B cell (primary cell): ENCODE measurements around the gene LMLN. TPM values are rescaled to one million over a fixed set of nuclear protein-coding genes. Genes with fewer than 3 reads are reported as not detected.
A peak's percentile ranks its signal among the peaks of the same experiment; 100 is the strongest.

Experiments
- ATAC-seq: fragments of 200-7000 bp; cut with Tn5 transposase; one replicate; pipeline ENCODE4 v1.10.0; 2021; ENCODE audit warnings: low read depth, mild to moderate bottlenecking, moderate number of reproducible peaks, moderate library complexity
- CTCF ChIA-PET: fragments of 350-600 bp; sonication (Branson Sonifier 250); formaldehyde crosslinking; loops from one replicate; lab custom pipeline; 2021; ENCODE audit warnings: antibody characterized with exemption, inconsistent platforms; lab: Charles Lee
- POLR2A ChIA-PET: fragments of 350-600 bp; sonication (Branson Sonifier 250); formaldehyde crosslinking; loops from one replicate; lab custom pipeline; 2021; ENCODE audit warnings: antibody characterized with exemption; lab: Charles Lee
- DNase-seq: peaks from one replicate; pipeline ENCODE4 v3.0.0; 2013
- H2AFZ ChIP-seq: 2 replicates; pipeline ENCODE4 v1.6.1; 2012; ENCODE audit warnings: mild to moderate bottlenecking, low read depth, low read length; ENCODE audit not compliant: insufficient read depth, poor library complexity, severe bottlenecking
- H3K27ac ChIP-seq, 2 donors: 1 replicate in 1 of 2; 2 replicates in 1 of 2; pipeline ENCODE4 v1.5.1; 2012 to 2013; ENCODE audit warnings: low read length in 2 of 2, mild to moderate bottlenecking in 2 of 2, moderate library complexity in 1 of 2
- H3K27me3 ChIP-seq, 4 experiments: fragments of 200-600 bp in 1 of 4; sonication (generic) in 1 of 4; replicated peaks in 1 of 4; 1 replicate in 2 of 4; 2 replicates in 2 of 4; pipeline versions ENCODE4 v1.6.1 to v1.7.0; 2013 to 2016; ENCODE audit warnings: low read length in 3 of 4, mild to moderate bottlenecking in 2 of 4, mixed read lengths in 1 of 4, moderate library complexity in 1 of 4; ENCODE audit not compliant: insufficient read depth in 4 of 4, control insufficient read depth in 3 of 4; ENCODE audit errors: control extremely low read depth in 1 of 4
- H3K36me3 ChIP-seq, 2 experiments: replicated peaks in 1 of 2; 1 replicate in 1 of 2; 2 replicates in 1 of 2; pipeline versions ENCODE4 v1.6.1 to v1.7.1; 2013; ENCODE audit warnings: low read length in 1 of 2; ENCODE audit not compliant: insufficient read depth in 2 of 2, control insufficient read depth in 1 of 2; ENCODE audit errors: control extremely low read depth in 1 of 2, extremely low read depth in 1 of 2
- H3K4me1 ChIP-seq, 2 donors: fragments of 200-600 bp in 1 of 2; sonication (generic) in 1 of 2; 1 replicate in 1 of 2; 2 replicates in 1 of 2; pipeline versions ENCODE4 v1.5.1 to v1.6.1; 2013 to 2017; ENCODE audit warnings: low read length in 2 of 2; ENCODE audit not compliant: control insufficient read depth in 2 of 2, insufficient read depth in 2 of 2
- H3K4me2 ChIP-seq: replicated peaks from 2 replicates; pipeline ENCODE3; 2012; ENCODE audit warnings: mild to moderate bottlenecking, low read depth, low read length; ENCODE audit not compliant: poor library complexity, severe bottlenecking
- H3K4me3 ChIP-seq, 5 experiments: fragments of 200-600 bp in 1 of 5; sonication (generic) in 1 of 5; 1 replicate in 3 of 5; 2 replicates in 2 of 5; pipeline versions ENCODE4 v1.5.1 to v1.7.0; 2011 to 2016; ENCODE audit warnings: low read length in 4 of 5, mild to moderate bottlenecking in 4 of 5, low read depth in 2 of 5, control low read depth in 1 of 5, moderate library complexity in 1 of 5; ENCODE audit not compliant: insufficient read depth in 1 of 5; ENCODE audit errors: control extremely low read depth in 1 of 5, extremely low read depth in 1 of 5
- H3K79me2 ChIP-seq: fragments of 200-600 bp; sonication (generic); one replicate; pipeline ENCODE4 v1.6.0; 2016; ENCODE audit warnings: low read length; ENCODE audit not compliant: control insufficient read depth, insufficient read depth
- H3K9ac ChIP-seq: fragments of 200-600 bp; sonication (generic); 2 replicates; pipeline ENCODE4 v1.6.1; 2017; ENCODE audit warnings: mild to moderate bottlenecking, low read length, moderate library complexity
- H3K9me3 ChIP-seq, 3 donors: one replicate each; pipeline versions ENCODE4 v1.6.1 to v1.7.1; 2013; ENCODE audit warnings: low read length in 2 of 3; ENCODE audit not compliant: control insufficient read depth in 2 of 3, insufficient read depth in 1 of 3; ENCODE audit errors: control extremely low read depth in 1 of 3
- H4K20me1 ChIP-seq: 2 replicates; pipeline ENCODE4 v1.6.0; 2012; ENCODE audit warnings: mild to moderate bottlenecking, low read length; ENCODE audit not compliant: insufficient read depth, control insufficient read depth, poor library complexity, severe bottlenecking
- H3K27ac Mint-ChIP-seq: one replicate; pipeline ENCODE4 v1.8.0; 2021; ENCODE audit warnings: mixed read lengths
- H3K27me3 Mint-ChIP-seq: one replicate; pipeline ENCODE4 v1.8.0; 2021; ENCODE audit warnings: mixed read lengths
- H3K4me1 Mint-ChIP-seq: one replicate; pipeline ENCODE4 v1.8.0; 2021; ENCODE audit warnings: mixed read lengths
- H3K4me3 Mint-ChIP-seq: one replicate; pipeline ENCODE4 v1.8.0; 2021; ENCODE audit warnings: mixed read lengths
- H3K9me3 Mint-ChIP-seq: one replicate; pipeline ENCODE4 v1.8.0; 2022; ENCODE audit warnings: mixed read lengths; ENCODE audit not compliant: insufficient read depth
- CTCF ChIP-seq: fragments of 200-600 bp; IDR thresholded peaks from one replicate; pipeline ENCODE4 v1.8.0; 2022; ENCODE audit warnings: antibody characterized with exemption, mild to moderate bottlenecking
- EZH2 ChIP-seq: IDR thresholded peaks from 2 replicates; pipeline ENCODE4 v1.6.1; 2012; ENCODE audit warnings: borderline replicate concordance, low read depth, mild to moderate bottlenecking, moderate library complexity, low read length; ENCODE audit not compliant: insufficient read depth, poor library complexity, severe bottlenecking
- WGBS: methylation state at CpG from one replicate; pipeline ENCODE4 v1.1.5; 2013; ENCODE audit warnings: missing lambda C conversion rate; ENCODE audit not compliant: insufficient coverage; 5-methylcytosine and 5-hydroxymethylcytosine counted together
- intact Hi-C: fragments of 100-400 bp; cut with micrococcal nuclease; formaldehyde crosslinking; loops from one replicate; pipeline ENCODE4 v1.10.0; 2022
- polyA plus RNA-seq: library from polyadenylated mRNA; depleted of rRNA; stranded (reverse); fragments of >200 nt; gene quantifications from 2 replicates; pipeline ENCODE4 v1.2.3, GENCODE V29; 2012
- total RNA-seq, 2 donors: library from RNA; stranded (reverse); fragments of 120-200 nt in 1 of 2; gene quantifications; 1 replicate in 1 of 2; 2 replicates in 1 of 2; pipeline versions ENCODE4 v1.2.3 to v1.2.4, GENCODE V29; 2013 to 2022

Gene LMLN
- total and polyA plus RNA-seq, 2 donors (not counting 1 experiment from before 2014, with no cell fraction given): 1.4 to 6.7 TPM

DNA sequence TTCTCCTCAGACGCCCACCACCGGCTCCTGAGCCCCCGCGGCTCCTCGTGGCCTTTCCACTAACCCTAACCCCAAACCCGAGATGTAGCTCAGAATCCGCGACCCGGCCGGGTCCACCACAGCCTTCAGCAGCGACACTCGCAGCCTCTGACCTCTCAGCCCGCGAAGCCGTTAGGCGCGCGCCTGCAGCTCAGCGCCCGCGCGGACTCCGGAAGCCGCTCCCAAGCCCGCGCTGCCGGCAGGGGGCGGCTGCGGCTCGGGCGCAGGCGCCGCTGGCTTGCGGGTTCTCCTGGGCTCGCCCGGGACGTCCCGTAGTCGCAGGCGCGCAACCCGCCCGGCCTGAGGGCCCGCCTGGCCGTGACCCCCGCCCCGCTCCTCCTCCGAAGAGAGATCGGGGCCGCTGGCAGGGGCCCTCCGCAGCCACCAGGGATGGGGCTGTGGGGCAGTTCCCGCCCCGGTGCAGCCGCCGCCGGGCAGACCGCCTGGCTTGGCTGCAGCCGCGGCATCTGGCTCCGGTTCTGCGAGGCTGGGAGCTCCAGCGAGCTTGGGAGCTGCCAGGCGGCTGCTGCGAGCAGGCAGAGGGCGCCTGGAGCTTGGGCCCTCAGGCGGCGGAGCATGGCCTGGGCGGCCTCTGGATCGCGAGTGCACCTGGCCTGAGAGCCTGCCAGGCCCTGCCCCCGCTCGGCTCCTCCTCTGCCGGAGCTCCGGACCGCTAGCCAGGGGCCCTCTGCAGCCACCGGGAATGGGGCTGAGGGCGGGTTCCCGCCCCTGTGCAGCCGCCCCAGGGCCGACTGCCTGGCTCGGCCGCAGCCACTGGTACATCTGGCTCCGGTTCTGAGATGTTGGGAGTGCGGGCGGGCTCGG is 120.7 kb downstream of the LMLN start:
- peak overlapping the region; percentile 86 for H3K27ac Mint-ChIP-seq

More for the DNA sequence above, 120.7 kb downstream of the LMLN start:
- DNase-seq (peak; percentile 93), ATAC-seq (peak; percentile 90)
- TF ChIP-seq CTCF (peak; percentile 84), EZH2 (no peak)
- Histone ChIP-seq H3K9me3 (peaks cover 3 to 11% (median 5%) of the 10 kb centered on the region in 3 donors), H3K27ac (peak overlapping the region in 1 of 2 donors; percentile 44), H4K20me1 (no peaks in the 10 kb centered on the region), H3K9ac (peak overlapping the region; percentile 83), H2AFZ (peak overlapping the region; percentile 90), H3K4me1 (peaks cover 16 to 19% of the 10 kb centered on the region in 2 donors), H3K4me3 (peak overlapping the region in 4 of 5 experiments; percentile 60 to 92 (median 75)), H3K79me2 (no peaks in the 10 kb centered on the region), H3K36me3 (no peaks in the 10 kb centered on the region), H3K4me2 (peak overlapping the region; percentile 99), H3K27me3 (peaks cover 0 to 37% (median 19%) of the 10 kb centered on the region in 4 experiments)
- H3K4me3 Mint-ChIP-seq: peak overlapping the region; percentile 90
- intact Hi-C loops: loop anchor here (1.0 to 10.0 kb wide), 2 partner anchors 13 to 176 kb away; no protein-coding TSS in a partner anchor
- no peaks in the 10 kb centered on the region for H3K9me3 Mint-ChIP-seq
- ChIA-PET POLR2A (interaction anchor here (0.8 to 1.3 kb wide), 3 partner anchors 11 to 14 kb away, joined by 3 to 4 read pairs (median 3); no protein-coding TSS in a partner anchor), CTCF (interaction anchor here (0.6 to 3.3 kb wide), 15 partner anchors 10 to 1635 kb away, joined by 3 to 58 read pairs (median 4); partner anchors contain the start of gene RPL35A)
- H3K4me1 Mint-ChIP-seq: peaks cover 13% of the 10 kb centered on the region
- peaks cover 39% of the 10 kb centered on the region for H3K27me3 Mint-ChIP-seq
- WGBS: 2% methylated on average over 86 of the region's 86 CpGs
